H9 (cell line): ENCODE measurements around the gene GAREM1. TPM values are rescaled to one million over a fixed set of nuclear protein-coding genes. Genes with fewer than 3 reads are reported as not detected.

Source experiments
- DNase-seq: peaks from one replicate; pipeline ENCODE4 v3.0.0-alpha.2; 2017
- H2AFZ ChIP-seq: one replicate; pipeline ENCODE4 v1.6.1; 2013; ENCODE audit warnings: mild to moderate bottlenecking, low read length, control low read depth, moderate library complexity
- H2AK5ac ChIP-seq: 2 replicates; pipeline ENCODE4 v1.6.1; 2013; ENCODE audit warnings: low read length, control low read depth, mixed read lengths; ENCODE audit not compliant: insufficient read length
- H2BK120ac ChIP-seq: one replicate; pipeline ENCODE4 v1.6.1; 2013; ENCODE audit warnings: low read depth, mild to moderate bottlenecking, low read length, control low read depth, inconsistent platforms; ENCODE audit not compliant: poor library complexity, severe bottlenecking
- H2BK12ac ChIP-seq: 2 replicates; pipeline ENCODE4 v1.6.1; 2013; ENCODE audit warnings: low read length, control low read depth, mixed read lengths, low read depth; ENCODE audit not compliant: insufficient read length
- H2BK15ac ChIP-seq: 2 replicates; pipeline ENCODE4 v1.6.1; 2013; ENCODE audit warnings: low read depth, low read length, control low read depth
- H2BK20ac ChIP-seq: one replicate; pipeline ENCODE4 v1.6.1; 2013; ENCODE audit warnings: low read depth, mild to moderate bottlenecking, low read length, control low read depth, inconsistent platforms; ENCODE audit not compliant: poor library complexity, severe bottlenecking
- H2BK5ac ChIP-seq: 2 replicates; pipeline ENCODE4 v1.6.1; 2013; ENCODE audit warnings: low read length, control low read depth, mixed read lengths; ENCODE audit not compliant: insufficient read length
- H3K14ac ChIP-seq: 2 replicates; pipeline ENCODE4 v1.6.1; 2013; ENCODE audit warnings: low read length, control low read depth; ENCODE audit not compliant: insufficient read depth
- H3K18ac ChIP-seq: 2 replicates; pipeline ENCODE4 v1.6.1; 2013; ENCODE audit warnings: low read depth, mild to moderate bottlenecking, mixed read lengths, low read length, control low read depth; ENCODE audit not compliant: insufficient read length
- H3K23ac ChIP-seq: 2 replicates; pipeline ENCODE4 v1.6.1; 2013; ENCODE audit warnings: low read length, control low read depth, mixed read lengths, low read depth; ENCODE audit not compliant: insufficient read length
- H3K23me2 ChIP-seq: 2 replicates; pipeline ENCODE4 v1.6.1; 2013; ENCODE audit warnings: low read depth, mild to moderate bottlenecking, mixed read lengths, low read length, control low read depth; ENCODE audit not compliant: insufficient read length, poor library complexity, severe bottlenecking
- H3K27ac ChIP-seq: 2 replicates; pipeline ENCODE4 v1.5.1; 2013; ENCODE audit warnings: low read length, control low read depth, mixed read lengths, low read depth; ENCODE audit not compliant: insufficient read length
- H3K27me3 ChIP-seq: 2 replicates; pipeline ENCODE4 v1.6.1; 2013; ENCODE audit warnings: low read length, control low read depth, inconsistent platforms; ENCODE audit not compliant: insufficient read depth
- H3K4ac ChIP-seq: 2 replicates; pipeline ENCODE4 v1.6.1; 2013; ENCODE audit warnings: low read depth, mild to moderate bottlenecking, control low read depth, inconsistent platforms, low read length, moderate library complexity
- H3K4me1 ChIP-seq: 2 replicates; pipeline ENCODE4 v1.6.1; 2013; ENCODE audit warnings: low read length, control low read depth, inconsistent platforms; ENCODE audit not compliant: insufficient read depth
- H3K4me2 ChIP-seq: 2 replicates; pipeline ENCODE4 v1.6.1; 2013; ENCODE audit warnings: low read length, control low read depth, mixed read lengths; ENCODE audit not compliant: insufficient read length, insufficient read depth
- H3K56ac ChIP-seq: 2 replicates; pipeline ENCODE4 v1.6.1; 2013; ENCODE audit warnings: low read depth, mild to moderate bottlenecking, mixed read lengths, low read length, control low read depth; ENCODE audit not compliant: insufficient read length
- H3K79me1 ChIP-seq: 2 replicates; pipeline ENCODE4 v1.6.1; 2013; ENCODE audit warnings: low read depth, mild to moderate bottlenecking, moderate library complexity, low read length, control low read depth, inconsistent platforms; ENCODE audit not compliant: insufficient read depth, poor library complexity, severe bottlenecking
- H3K79me2 ChIP-seq: 2 replicates; pipeline ENCODE4 v1.6.1; 2013; ENCODE audit warnings: low read length, control low read depth, inconsistent platforms; ENCODE audit not compliant: insufficient read depth
- H3K9ac ChIP-seq: 2 replicates; pipeline ENCODE4 v1.6.1; 2013; ENCODE audit warnings: low read length, control low read depth, mixed read lengths; ENCODE audit not compliant: insufficient read length; ENCODE audit errors: extremely low read depth
- H3K9me3 ChIP-seq: one replicate; pipeline ENCODE4 v1.6.1; 2013; ENCODE audit warnings: low read depth, low read length, inconsistent platforms; ENCODE audit not compliant: control insufficient read depth
- H3T11ph ChIP-seq: one replicate; pipeline ENCODE4 v1.6.1; 2013; ENCODE audit warnings: mild to moderate bottlenecking, low read length, control low read depth, inconsistent platforms
- H4K20me1 ChIP-seq: one replicate; pipeline ENCODE4 v1.6.1; 2013; ENCODE audit not compliant: control insufficient read depth, insufficient read length, insufficient read depth
- H4K5ac ChIP-seq: 2 replicates; pipeline ENCODE4 v1.6.1; 2013; ENCODE audit warnings: low read depth, mild to moderate bottlenecking, mixed read lengths, low read length, control low read depth; ENCODE audit not compliant: insufficient read length
- H4K8ac ChIP-seq: replicated peaks from 2 replicates; pipeline ENCODE4 v1.6.1; 2013; ENCODE audit warnings: low read length, control low read depth, mixed read lengths, low read depth; ENCODE audit not compliant: insufficient read length
- H4K91ac ChIP-seq: 2 replicates; pipeline ENCODE4 v1.6.1; 2013; ENCODE audit warnings: low read depth, mild to moderate bottlenecking, moderate library complexity, mixed read lengths, low read length, control low read depth; ENCODE audit not compliant: insufficient read length
- H3K27ac Mint-ChIP-seq, 3 experiments: 2 replicates in 2 of 3; 3 replicates in 1 of 3; pipeline ENCODE4 v1.8.0; 2020 to 2021; ENCODE audit warnings: mixed read lengths in 3 of 3, mild to moderate bottlenecking in 1 of 3, moderate library complexity in 1 of 3
- H3K27me3 Mint-ChIP-seq: 2 replicates; pipeline ENCODE4 v1.8.0; 2021; ENCODE audit warnings: low read depth, mild to moderate bottlenecking, moderate library complexity, mixed read lengths
- H3K36me3 Mint-ChIP-seq, 3 experiments: 2 replicates in 2 of 3; 3 replicates in 1 of 3; pipeline ENCODE4 v1.8.0; 2020 to 2021; ENCODE audit warnings: low read depth in 3 of 3, mixed read lengths in 3 of 3; ENCODE audit not compliant: insufficient read depth in 1 of 3
- H3K4me1 Mint-ChIP-seq, 2 experiments: 2 replicates each; pipeline ENCODE4 v1.8.0; 2020; ENCODE audit warnings: mixed read lengths in 2 of 2
- H3K4me3 Mint-ChIP-seq, 2 experiments: 2 replicates in 1 of 2; 3 replicates in 1 of 2; pipeline ENCODE4 v1.8.0; 2020 to 2021; ENCODE audit warnings: mild to moderate bottlenecking in 2 of 2, mixed read lengths in 2 of 2, moderate library complexity in 1 of 2
- H3K9me3 Mint-ChIP-seq, 2 experiments: 2 replicates in 1 of 2; 3 replicates in 1 of 2; pipeline ENCODE4 v1.8.0; 2020; ENCODE audit warnings: mild to moderate bottlenecking in 2 of 2, mixed read lengths in 2 of 2, moderate library complexity in 1 of 2
- CTCF ChIP-seq: fragments of 200-600 bp; sonication (generic); conservative IDR thresholded peaks from 3 replicates; pipeline ENCODE4 v1.8.0; 2021; ENCODE audit warnings: antibody characterized with exemption, mild to moderate bottlenecking
- WGBS: extraction: QIAGEN DNeasy Blood & Tissue Kit; methylation state at CpG from one replicate; pipeline ENCODE4 v1.1.7; 2013; ENCODE audit warnings: missing lambda C conversion rate, low lambda C conversion rate, mixed read lengths; ENCODE audit not compliant: insufficient read length; ENCODE audit errors: extremely low coverage; 5-methylcytosine and 5-hydroxymethylcytosine counted together
- total RNA-seq: library from RNA; stranded (reverse); gene quantifications from 2 replicates; pipeline ENCODE4 v1.2.1, GENCODE V29; 2021

The GAREM1 gene
- total RNA-seq, 1 experiment from 2014 or later, result 4.4 TPM

DNA sequence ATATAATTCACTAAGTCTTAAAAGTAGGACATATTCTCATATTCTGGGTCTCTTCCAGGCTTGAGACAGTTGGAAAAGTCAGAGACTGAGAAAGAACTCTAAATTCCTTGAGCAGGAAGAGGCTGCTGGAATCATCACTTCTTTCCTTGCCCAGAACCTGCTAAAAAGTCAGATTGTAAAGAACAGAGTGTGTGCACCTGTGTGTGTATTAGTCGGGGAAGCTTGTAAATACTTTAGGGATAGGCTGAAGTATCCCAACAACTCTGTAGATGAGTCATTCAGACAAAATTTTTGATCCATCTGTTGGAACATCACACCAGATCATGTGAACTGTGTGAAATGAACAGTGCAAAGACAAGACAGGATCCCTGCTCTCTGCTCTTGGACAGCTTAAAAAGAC is 16.1 kb downstream of the GAREM1 start:
- no peak overlapping the region for H4K91ac ChIP-seq
- Mint-ChIP-seq H3K36me3 (no peaks in the 10 kb centered on the region), H3K9me3 (no peaks in the 10 kb centered on the region), H3K4me3 (no peak overlapping the region), H3K4me1 (no peaks in the 10 kb centered on the region), H3K27ac (no peak overlapping the region), H3K27me3 (no peaks in the 10 kb centered on the region)
- H2BK5ac ChIP-seq, result no peak overlapping the region
- no peak overlapping the region for H3K56ac ChIP-seq
- WGBS, result no CpG with 5 or more reads among the region's 1 CpG
- no peak overlapping the region for H2BK120ac ChIP-seq
- H3K79me2 ChIP-seq, result no peaks in the 10 kb centered on the region
- no peak overlapping the region for H2BK15ac ChIP-seq
- no peak overlapping the region for H2BK12ac ChIP-seq
- no peak overlapping the region for H3K14ac ChIP-seq
- no peak overlapping the region for H3K27ac ChIP-seq
- no peak overlapping the region for H2AK5ac ChIP-seq
- H3K79me1 ChIP-seq, result no peaks in the 10 kb centered on the region
- no peak overlapping the region for H3K9ac ChIP-seq
- no peak for DNase-seq
- no peak overlapping the region for H3K18ac ChIP-seq
- H3K23ac ChIP-seq, result no peak overlapping the region
- H4K20me1 ChIP-seq, result no peaks in the 10 kb centered on the region
- H4K5ac ChIP-seq, result no peak overlapping the region
- H3K4me2 ChIP-seq, result no peak overlapping the region
- H3K9me3 ChIP-seq, result no peaks in the 10 kb centered on the region
- no peak overlapping the region for H2AFZ ChIP-seq
- H3K4ac ChIP-seq, result no peak overlapping the region
- H3K23me2 ChIP-seq, result no peaks in the 10 kb centered on the region
- H3K27me3 ChIP-seq, result no peaks in the 10 kb centered on the region
- no peak overlapping the region for H4K8ac ChIP-seq
- no peak for TF ChIP-seq CTCF
- no peak overlapping the region for H2BK20ac ChIP-seq
- no peaks in the 10 kb centered on the region; the same call in 1 of the 2 replicates for H3K4me1 ChIP-seq
- H3T11ph ChIP-seq, result no peak overlapping the region
